Skin epidermis (tissue), 12 donors: ENCODE results near the gene DAGLA.
A peak's percentile ranks its signal among the peaks of the same experiment; 100 is the strongest.

Source experiments
- H3K27ac ChIP-seq, 21 experiments: fragments of 200-600 bp; sonication (generic) in 11 of 21; one replicate each; pipeline ENCODE4 v1.5.0; 2020; ENCODE audit warnings: mild to moderate bottlenecking in 3 of 21, inconsistent platforms in 2 of 21, moderate library complexity in 2 of 21
- H3K4me3 ChIP-seq, 7 experiments: fragments of 200-600 bp; sonication (generic) in 2 of 7; one replicate each; pipeline ENCODE4 v1.5.0; 2020; ENCODE audit warnings: inconsistent platforms in 2 of 7, mild to moderate bottlenecking in 2 of 7, moderate library complexity in 1 of 7

DAGLA gene

GRCh38 chr11:61688365-61689163 lies 8.4 kb downstream of the DAGLA start:
- H3K4me3 ChIP-seq: peak overlapping the region in 1 of 7 experiments; percentile 16
- H3K27ac ChIP-seq: peak overlapping the region in 18 of 21 experiments; percentile 41 to 84 (median 67)

GRCh38 chr11:61689164-61689496 lies 8.9 kb downstream of the DAGLA start:
- peak overlapping the region in 7 of 21 experiments; percentile 48 to 84 (median 68) for H3K27ac ChIP-seq
- no peak overlapping the region for H3K4me3 ChIP-seq

- peak overlapping the region in 1 of 21 experiments; percentile 30 for H3K27ac ChIP-seq
- H3K4me3 ChIP-seq: no peak overlapping the region
Measured at GRCh38 chr11:61690706-61691379, 10.7 kb downstream of the DAGLA start.

GRCh38 chr11:61691380-61692156 lies 11.4 kb downstream of the DAGLA start:
- H3K27ac ChIP-seq: no peak overlapping the region
- no peak overlapping the region for H3K4me3 ChIP-seq

- peak overlapping the region in 10 of 21 experiments; percentile 4 to 86 (median 70) for H3K27ac ChIP-seq
Measured at GRCh38 chr11:61693922-61694601, 13.9 kb downstream of the DAGLA start.

GRCh38 chr11:61694602-61694939 lies 14.4 kb downstream of the DAGLA start:
- Histone ChIP-seq H3K27ac (peak overlapping the region in 11 of 21 experiments; percentile 24 to 86 (median 80)), H3K4me3 (no peak overlapping the region)

More at GRCh38 chr11:61693922-61694601, 13.9 kb downstream of the DAGLA start:
- H3K4me3 ChIP-seq: no peak overlapping the region

- peak overlapping the region in 18 of 21 experiments; percentile 22 to 86 (median 76) for H3K27ac ChIP-seq
Measured at GRCh38 chr11:61694946-61695706, 14.9 kb downstream of the DAGLA start.

GRCh38 chr11:61695917-61696316 lies 15.7 kb downstream of the DAGLA start:
- peak overlapping the region in 3 of 7 experiments; percentile 4 to 23 (median 18) for H3K4me3 ChIP-seq

More at GRCh38 chr11:61694946-61695706, 14.9 kb downstream of the DAGLA start:
- peak overlapping the region in 1 of 7 experiments; percentile 18 for H3K4me3 ChIP-seq

GRCh38 chr11:61696602-61697001 lies 16.4 kb downstream of the DAGLA start:
- no peak overlapping the region for H3K4me3 ChIP-seq

More at GRCh38 chr11:61695917-61696316, 15.7 kb downstream of the DAGLA start:
- peak overlapping the region in 17 of 21 experiments; percentile 41 to 86 (median 76) for H3K27ac ChIP-seq

GRCh38 chr11:61697078-61697502 lies 16.9 kb downstream of the DAGLA start:
- no peak overlapping the region for H3K4me3 ChIP-seq
- H3K27ac ChIP-seq: peak overlapping the region in 11 of 21 experiments; percentile 55 to 86 (median 79)

More at GRCh38 chr11:61696602-61697001, 16.4 kb downstream of the DAGLA start:
- H3K27ac ChIP-seq: peak overlapping the region in 16 of 21 experiments; percentile 41 to 86 (median 76)

GRCh38 chr11:61697764-61698163 lies 17.6 kb downstream of the DAGLA start:
- peak overlapping the region in 3 of 21 experiments; percentile 36 to 82 (median 55) for H3K27ac ChIP-seq
- no peak overlapping the region for H3K4me3 ChIP-seq

GRCh38 chr11:61698173-61698948 lies 18.2 kb downstream of the DAGLA start:
- no peak overlapping the region for H3K4me3 ChIP-seq
- H3K27ac ChIP-seq: peak overlapping the region in 3 of 21 experiments; percentile 36 to 55 (median 38)

GRCh38 chr11:61699737-61700160 lies 19.6 kb downstream of the DAGLA start:
- H3K4me3 ChIP-seq: no peak overlapping the region
- H3K27ac ChIP-seq: no peak overlapping the region

GRCh38 chr11:61700212-61700611 lies 20.0 kb downstream of the DAGLA start:
- Histone ChIP-seq H3K27ac (no peak overlapping the region), H3K4me3 (no peak overlapping the region)

GRCh38 chr11:61700720-61701119 lies 20.5 kb downstream of the DAGLA start:
- Histone ChIP-seq H3K27ac (no peak overlapping the region), H3K4me3 (no peak overlapping the region)

- H3K27ac ChIP-seq: peak overlapping the region in 1 of 21 experiments; percentile 11
- H3K4me3 ChIP-seq: no peak overlapping the region
Measured at GRCh38 chr11:61701242-61701886, 21.2 kb downstream of the DAGLA start.

GRCh38 chr11:61702701-61703312 lies 22.6 kb downstream of the DAGLA start:
- Histone ChIP-seq H3K27ac (no peak overlapping the region), H3K4me3 (no peak overlapping the region)
